KG1 (cell line): Measurements from ENCODE around the gene RFLNA.
"Not testable (repeated sequence)": the region's sequence is repeated elsewhere in the genome, so short reads cannot be mapped to it uniquely, and the experiment has no call there.

Experiments
- DNase-seq: peaks from one replicate; lab custom pipeline; 2025; lab: John Stamatoyannopoulos, UW

The RFLNA gene

GRCh38 chr12:124283326-124283725, 11.6 kb upstream of the RFLNA start:
- DNase-seq = no peak

DNA sequence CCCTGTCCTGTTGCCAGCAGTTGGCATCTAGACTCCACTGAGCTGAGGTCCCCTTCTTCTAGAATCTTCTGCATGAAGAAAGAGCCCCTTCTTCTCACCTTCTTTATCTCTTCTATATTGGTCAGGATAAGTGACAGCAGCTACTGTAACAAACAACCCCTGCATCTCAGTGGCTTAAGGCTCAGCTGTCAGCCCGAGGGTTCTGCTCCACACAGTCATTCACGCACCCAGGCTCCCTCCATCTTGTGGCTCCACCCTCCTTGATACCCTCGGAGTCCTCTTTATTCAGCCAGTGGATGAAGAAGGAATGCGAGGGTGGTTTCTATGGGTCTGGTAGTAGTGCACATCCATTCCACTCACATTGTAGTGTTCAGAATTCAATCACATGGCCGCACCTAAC, 10.5 kb upstream of the RFLNA start:
- DNase-seq = no peak

DNA sequence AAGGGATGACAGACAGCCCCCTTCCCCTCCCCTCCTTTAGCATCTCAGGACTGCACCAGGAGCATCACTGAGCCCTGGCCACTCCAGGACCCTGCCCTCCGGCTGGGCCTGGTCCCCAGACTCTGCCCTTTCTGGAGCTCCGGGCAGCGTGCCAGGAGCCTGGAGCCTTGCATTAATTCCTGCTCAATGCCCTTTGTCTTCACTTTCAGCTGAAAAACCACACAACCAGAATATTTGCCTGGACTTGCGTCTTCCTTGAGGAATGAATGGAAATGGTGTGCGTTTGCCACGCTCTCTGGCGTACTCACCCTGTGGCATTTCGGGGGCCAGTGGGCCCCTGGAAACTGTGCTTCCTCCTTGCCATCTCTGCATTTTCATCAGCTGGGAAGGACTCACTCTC, 8.5 kb upstream of the RFLNA start:
- no peak for DNase-seq

DNA sequence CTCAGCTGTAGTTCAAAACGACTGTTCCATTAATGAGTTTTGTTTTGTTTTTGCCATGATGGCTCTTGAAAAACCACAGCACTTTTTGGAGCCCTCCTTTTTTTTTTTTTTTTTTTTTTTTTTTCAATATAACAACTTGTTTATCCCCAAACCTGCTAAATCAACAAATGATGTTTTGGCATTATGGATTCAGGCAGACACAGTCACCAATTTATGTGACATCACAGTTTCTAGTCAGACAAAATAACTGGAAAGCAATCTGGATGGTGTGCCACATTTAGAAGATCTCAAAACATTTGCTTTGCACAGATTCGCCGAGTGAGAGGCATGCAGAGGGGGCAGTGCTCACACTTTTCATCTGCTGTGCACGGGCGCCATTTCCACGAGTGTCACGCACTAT, 7.9 kb upstream of the RFLNA start:
- DNase-seq = no peak

- DNase-seq = no peak
These were observed 5.0 kb upstream of the RFLNA start for GRCh38 chr12:124289634-124290600.

- no peak for DNase-seq
These were observed 2.5 kb upstream of the RFLNA start for GRCh38 chr12:124292385-124292784.

DNA sequence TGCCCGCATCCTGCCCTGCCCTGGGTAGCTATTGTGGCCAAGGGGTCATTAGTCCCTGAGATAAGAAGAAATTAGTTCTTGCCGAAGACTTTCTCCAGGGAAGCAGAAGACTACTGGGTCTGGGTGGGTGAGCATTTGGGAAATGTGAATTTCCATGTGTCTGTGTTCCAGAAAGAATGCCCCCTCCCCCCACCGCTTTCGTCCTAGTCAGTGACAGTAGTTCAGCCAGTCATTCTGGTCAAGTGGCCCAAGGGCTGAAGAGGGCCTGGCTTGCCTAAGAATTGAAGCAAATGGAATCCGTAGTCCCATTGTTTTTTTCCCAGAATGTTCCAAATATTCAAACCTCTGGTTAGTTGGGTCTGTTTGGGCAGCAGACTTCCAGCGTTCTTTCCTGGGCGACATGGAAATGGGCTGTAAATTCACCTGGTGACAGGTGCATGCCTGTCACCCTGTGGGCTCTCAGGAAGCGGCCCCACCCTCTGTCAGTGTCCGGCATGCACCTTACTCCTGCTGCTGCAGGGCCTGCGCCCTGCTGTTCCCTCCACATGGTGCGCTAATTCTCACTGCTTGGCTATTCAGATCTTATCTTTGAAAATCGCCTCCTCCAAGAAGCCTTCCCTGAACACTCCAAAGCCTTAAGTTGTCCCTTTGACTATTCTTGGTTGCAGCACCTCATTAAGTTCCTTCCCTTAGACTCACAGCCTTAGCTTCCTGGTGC, 1.4 kb upstream of the RFLNA start:
- no peak for DNase-seq

- DNase-seq = no peak
These were observed 652 bp downstream of the RFLNA start for GRCh38 chr12:124295431-124296058.

GRCh38 chr12:124296295-124296915, 1.5 kb downstream of the RFLNA start:
- DNase-seq = no peak

DNA sequence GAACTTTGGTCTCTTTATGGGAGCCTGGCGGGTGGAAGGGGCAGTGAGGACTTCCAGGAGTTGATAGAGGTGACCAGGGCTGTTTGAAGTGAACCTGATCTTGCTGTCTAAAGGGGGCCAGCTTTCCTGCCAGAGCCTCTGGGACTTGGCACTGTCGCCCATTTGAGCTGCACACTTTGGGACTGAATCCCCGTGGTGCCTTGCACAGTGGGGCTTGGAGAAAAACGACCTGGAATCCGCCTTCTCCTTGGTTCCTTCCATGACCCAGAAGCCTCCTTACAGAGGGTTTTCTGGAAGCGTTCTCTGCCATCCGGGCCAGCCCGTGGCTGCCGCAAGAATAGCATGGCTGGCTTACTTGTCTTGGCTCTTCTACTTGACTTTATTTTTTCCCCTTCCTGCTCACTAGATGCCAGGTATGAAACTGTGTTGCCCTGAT, 2.0 kb downstream of the RFLNA start:
- DNase-seq = no peak

- DNase-seq = no peak
These were observed 2.5 kb downstream of the RFLNA start for GRCh38 chr12:124297389-124297788.

GRCh38 chr12:124297856-124298255, 3.0 kb downstream of the RFLNA start:
- DNase-seq = no peak

DNA sequence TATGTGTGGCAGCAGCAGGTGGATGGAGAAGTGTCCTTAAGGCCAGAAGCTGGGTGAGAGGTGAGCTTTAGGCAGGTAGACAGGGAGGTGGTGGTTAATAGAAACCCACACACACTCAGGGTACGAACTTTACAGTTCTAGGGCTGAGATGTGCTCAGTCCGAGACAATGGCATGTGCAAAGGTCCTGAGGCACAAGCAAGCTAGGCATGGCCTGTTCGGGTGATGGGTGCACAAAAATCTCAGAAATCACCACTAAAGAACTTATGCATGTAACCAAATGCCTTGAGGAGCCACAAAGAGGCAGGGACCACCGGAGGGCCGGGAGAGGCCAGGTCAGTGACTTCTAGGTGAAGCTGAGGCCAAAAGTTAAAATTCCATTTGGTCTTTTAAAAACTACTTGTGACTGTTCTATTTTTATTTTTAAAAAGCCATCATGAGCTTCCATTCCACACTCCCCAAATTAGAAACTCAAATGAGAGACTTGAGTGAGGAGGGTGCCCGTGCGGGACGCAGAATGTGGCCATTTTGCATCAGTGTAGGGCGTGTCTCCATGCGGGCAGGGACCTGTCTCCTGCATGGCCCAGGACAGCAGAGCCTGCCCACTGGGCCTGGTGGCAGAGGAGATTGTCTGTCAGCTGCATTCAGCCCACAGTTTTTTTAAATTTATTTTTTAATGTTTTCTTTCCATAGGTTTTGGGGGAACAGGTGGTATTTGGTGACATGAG, 4.0 kb downstream of the RFLNA start:
- DNase-seq = no peak

- no peak for DNase-seq
These were observed 4.9 kb downstream of the RFLNA start for GRCh38 chr12:124299628-124300388.

DNA sequence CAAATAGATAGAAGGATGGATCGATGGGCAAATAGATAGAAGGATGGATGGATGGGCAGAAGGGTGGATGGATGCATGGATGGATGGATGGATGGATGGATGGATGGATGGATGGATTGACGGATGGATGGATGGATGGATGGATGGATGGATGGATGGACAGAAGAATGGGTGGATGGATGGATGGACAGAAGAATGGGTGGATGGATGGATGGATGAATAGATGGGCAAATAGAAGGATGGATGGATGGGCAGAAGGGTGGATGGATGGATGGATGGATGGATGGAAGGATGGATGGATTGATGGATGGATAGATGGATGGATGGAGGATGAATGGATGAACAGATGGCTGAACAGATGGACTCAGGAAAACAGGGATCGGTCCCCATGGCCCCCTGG, 5.8 kb downstream of the RFLNA start:
- not testable (repeated sequence) for DNase-seq

GRCh38 chr12:124301084-124301654, 6.3 kb downstream of the RFLNA start:
- DNase-seq = no peak

DNA sequence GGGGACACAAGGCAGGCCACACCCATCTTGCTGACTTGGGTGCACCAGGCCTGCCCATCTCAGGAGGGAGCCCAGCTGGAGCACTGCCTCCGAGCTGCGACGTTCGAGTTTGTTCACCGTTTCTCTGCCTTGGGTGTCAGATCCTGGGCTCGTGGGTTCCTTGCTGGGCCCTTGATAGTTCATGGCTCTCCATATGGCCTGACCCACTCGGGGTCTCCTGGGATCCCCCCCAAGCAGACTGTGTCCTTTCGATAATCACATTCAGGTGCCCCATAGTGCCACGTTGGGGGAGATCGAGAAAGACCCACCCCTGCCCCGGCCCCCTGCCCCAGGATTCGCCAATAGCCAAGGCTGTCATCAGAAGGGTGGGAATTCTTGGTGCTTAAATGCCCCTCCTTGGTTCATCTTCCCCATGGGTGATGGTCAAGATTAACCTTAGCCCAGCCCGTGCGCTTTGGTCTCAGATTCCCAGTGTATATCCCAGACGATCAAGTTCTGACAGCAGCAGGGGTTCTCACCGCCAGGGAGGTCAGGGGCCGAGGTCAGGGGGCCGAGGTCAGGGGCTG, 7.4 kb downstream of the RFLNA start:
- DNase-seq = no peak

GRCh38 chr12:124302807-124303578, 8.1 kb downstream of the RFLNA start:
- no peak for DNase-seq

- no peak for DNase-seq
These were observed 8.9 kb downstream of the RFLNA start for GRCh38 chr12:124303579-124304313.
